Activated T-cell treated with anti-CD3 and anti-CD28 coated beads for 1 hour (primary cell): ENCODE results near the gene CSF1R.
"Not testable (repeated sequence)": the region's sequence is repeated elsewhere in the genome, so short reads cannot be mapped to it uniquely, and the experiment has no call there.

Experiments used
- DNase-seq: peaks from one replicate; pipeline ENCODE4 v3.0.0-alpha.2; 2020; ENCODE audit warnings: low read depth

Gene CSF1R

GRCh38 chr5:150054569-150054968 is 31.8 kb downstream of the CSF1R start:
- DNase-seq = no peak

- DNase-seq = no peak
Measured at GRCh38 chr5:150053713-150054392, 32.5 kb downstream of the CSF1R start.

- DNase-seq = no peak
Measured at GRCh38 chr5:150052956-150053712, 33.2 kb downstream of the CSF1R start.

GRCh38 chr5:150052226-150052955 is 34.0 kb downstream of the CSF1R start:
- no peak for DNase-seq

GRCh38 chr5:150051657-150052195 is 34.6 kb downstream of the CSF1R start:
- no peak for DNase-seq

- DNase-seq = not testable (repeated sequence)
Measured at GRCh38 chr5:150050172-150050811, 36.1 kb downstream of the CSF1R start.

GRCh38 chr5:150046031-150046430 is 40.3 kb downstream of the CSF1R start:
- no peak for DNase-seq

- no peak for DNase-seq
Measured at GRCh38 chr5:150045549-150045948, 40.8 kb downstream of the CSF1R start.

- DNase-seq = no peak
Measured at GRCh38 chr5:150044712-150045111, 41.6 kb downstream of the CSF1R start.

- DNase-seq = no peak
Measured at GRCh38 chr5:150044329-150044681, 42.0 kb downstream of the CSF1R start.

GRCh38 chr5:150043657-150044328 is 42.6 kb downstream of the CSF1R start:
- no peak for DNase-seq

GRCh38 chr5:150042459-150042858 is 43.9 kb downstream of the CSF1R start:
- DNase-seq = no peak

GRCh38 chr5:150038547-150038946 is 47.8 kb downstream of the CSF1R start:
- no peak for DNase-seq

- no peak for DNase-seq
Measured at GRCh38 chr5:150036513-150036912, 49.8 kb downstream of the CSF1R start.

GRCh38 chr5:150035139-150035895 is 51.0 kb downstream of the CSF1R start:
- no peak for DNase-seq

- no peak for DNase-seq
Measured at GRCh38 chr5:150034662-150035061, 51.7 kb downstream of the CSF1R start.

- no peak for DNase-seq
Measured at GRCh38 chr5:150033334-150033733, 53.0 kb downstream of the CSF1R start.

- DNase-seq = not testable (repeated sequence)
Measured at GRCh38 chr5:150028047-150028446, 58.3 kb downstream of the CSF1R start.

GRCh38 chr5:150026682-150027172 is 59.6 kb downstream of the CSF1R start:
- no peak for DNase-seq

- no peak for DNase-seq
Measured at GRCh38 chr5:150024346-150024984, 61.9 kb downstream of the CSF1R start.
